DMS53 (cell line): ENCODE data around the gene CAMK2B.

Experiments
- DNase-seq: peaks from one replicate; lab custom pipeline; 2025; lab: John Stamatoyannopoulos, UW

Gene CAMK2B

GRCh38 chr7:44329888-44330287, 4.5 kb upstream of the CAMK2B start:
- no peak for DNase-seq

GRCh38 chr7:44329081-44329480, 3.7 kb upstream of the CAMK2B start:
- no peak for DNase-seq

GRCh38 chr7:44327981-44328380, 2.6 kb upstream of the CAMK2B start:
- peak; percentile 39 for DNase-seq

- no peak for DNase-seq
These were observed 1.1 kb upstream of the CAMK2B start for GRCh38 chr7:44326261-44327125.

GRCh38 chr7:44325811-44326241, 432 bp upstream of the CAMK2B start:
- DNase-seq, result peak; percentile 65

GRCh38 chr7:44324481-44325200, 753 bp downstream of the CAMK2B start:
- peak; percentile 71 for DNase-seq

GRCh38 chr7:44324204-44324480, 1.3 kb downstream of the CAMK2B start:
- DNase-seq, result peak; percentile 19

GRCh38 chr7:44323381-44324203, 1.8 kb downstream of the CAMK2B start:
- peak; percentile 32 for DNase-seq

GRCh38 chr7:44322631-44323363, 2.6 kb downstream of the CAMK2B start:
- DNase-seq, result no peak

- DNase-seq, result no peak
These were observed 3.6 kb downstream of the CAMK2B start for GRCh38 chr7:44321796-44322195.

GRCh38 chr7:44320794-44321371, 4.5 kb downstream of the CAMK2B start:
- DNase-seq, result peak; percentile 59

GRCh38 chr7:44320141-44320540, 5.3 kb downstream of the CAMK2B start:
- no peak for DNase-seq

GRCh38 chr7:44318332-44318731, 7.1 kb downstream of the CAMK2B start:
- no peak for DNase-seq

- DNase-seq, result no peak
These were observed 10.0 kb downstream of the CAMK2B start for GRCh38 chr7:44315301-44315903.

GRCh38 chr7:44313621-44314031, 11.8 kb downstream of the CAMK2B start:
- no peak for DNase-seq

- DNase-seq, result no peak
These were observed 12.4 kb downstream of the CAMK2B start for GRCh38 chr7:44313016-44313415.

GRCh38 chr7:44311561-44312495, 13.6 kb downstream of the CAMK2B start:
- no peak for DNase-seq

GRCh38 chr7:44310221-44310848, 15.1 kb downstream of the CAMK2B start:
- peak; percentile 30 for DNase-seq
